Natural killer cell treated with Interleukin-12 subunit alpha and Interleukin-12 subunit beta and Interleukin-15 and Interleukin-18, amount 100 ng/mL, for 72 hours (primary cell): ENCODE data around the gene ADAMTSL2. TPM values are rescaled to one million over a fixed set of nuclear protein-coding genes. Genes with fewer than 3 reads are reported as not detected.

Experiments
- ATAC-seq, 2 donors: fragments of 150-1000 bp; cut with Tn5 transposase in 1 of 2; sonication (Bioruptor Pico), chemical (Tn5 transposase) in 1 of 2; 2 replicates each; pipeline ENCODE4 v1.10.0; 2021
- DNase-seq: peaks from one replicate; pipeline ENCODE4 v3.0.0; 2022; ENCODE audit warnings: low spot score
- H3K27ac Mint-ChIP-seq, 2 donors: 1 replicate in 1 of 2; 2 replicates in 1 of 2; pipeline ENCODE4 v1.8.0; 2022; ENCODE audit warnings: mixed read lengths in 2 of 2, mild to moderate bottlenecking in 1 of 2, moderate library complexity in 1 of 2
- H3K27me3 Mint-ChIP-seq, 2 donors: 1 replicate in 1 of 2; 2 replicates in 1 of 2; pipeline ENCODE4 v1.8.0; 2022; ENCODE audit warnings: mixed read lengths in 2 of 2
- H3K36me3 Mint-ChIP-seq: one replicate; pipeline ENCODE4 v1.8.0; 2022; ENCODE audit warnings: mixed read lengths
- H3K4me1 Mint-ChIP-seq, 2 donors: 1 replicate in 1 of 2; 2 replicates in 1 of 2; pipeline ENCODE4 v1.8.0; 2022; ENCODE audit warnings: low read depth in 2 of 2, mixed read lengths in 2 of 2, mild to moderate bottlenecking in 1 of 2
- H3K4me3 Mint-ChIP-seq: one replicate; pipeline ENCODE4 v1.8.0; 2022; ENCODE audit warnings: mixed read lengths
- H3K9me3 Mint-ChIP-seq: 2 replicates; pipeline ENCODE4 v1.8.0; 2022; ENCODE audit warnings: mixed read lengths
- total RNA-seq, 2 donors: library from RNA; stranded (reverse); gene quantifications; one replicate each; pipeline ENCODE4 v1.2.3, GENCODE V29; 2022

The ADAMTSL2 gene
- total RNA-seq, 2 donors from 2014 or later = not detected

GRCh38 chr9:133621725-133622267 is 87.3 kb downstream of the ADAMTSL2 start:
- ATAC-seq (no peak), DNase-seq (no peak)
- H3K27me3 Mint-ChIP-seq = peaks cover 16 to 17% of the 10 kb centered on the region in 2 donors
- H3K4me1 Mint-ChIP-seq = peaks cover 25 to 31% of the 10 kb centered on the region in 2 donors
- peaks cover 9% of the 10 kb centered on the region for H3K9me3 Mint-ChIP-seq
- H3K27ac Mint-ChIP-seq = peak overlapping the region in 1 of 2 donors; percentile 90
- no peak overlapping the region for H3K4me3 Mint-ChIP-seq
- H3K36me3 Mint-ChIP-seq = peaks cover 9% of the 10 kb centered on the region

- peaks cover 9% of the 10 kb centered on the region for H3K36me3 Mint-ChIP-seq
- peaks cover 25 to 31% of the 10 kb centered on the region in 2 donors for H3K4me1 Mint-ChIP-seq
- peaks cover 16 to 17% of the 10 kb centered on the region in 2 donors for H3K27me3 Mint-ChIP-seq
- H3K27ac Mint-ChIP-seq = peak overlapping the region in 1 of 2 donors; percentile 90
- peaks cover 9% of the 10 kb centered on the region for H3K9me3 Mint-ChIP-seq
- H3K4me3 Mint-ChIP-seq = no peak overlapping the region
- no peak for ATAC-seq
- DNase-seq = no peak
These were observed 88.1 kb downstream of the ADAMTSL2 start for GRCh38 chr9:133622555-133622954.

Other genes with a start within 250 kb of the ADAMTSL2 start
- gene SURF6, start 198.5 kb upstream of the ADAMTSL2 start, total RNA-seq = 10 to 100 TPM; 11.5 to 23.9 TPM
- gene MED22, start 186.6 kb upstream of the ADAMTSL2 start, total RNA-seq = 10 to 100 TPM; 34.8 to 43.3 TPM
- 1,000 to 10,000 TPM; 1,580 to 1,944 TPM for gene RPL7A, start 186.5 kb upstream of the ADAMTSL2 start, total RNA-seq
- gene SURF1, start 178.2 kb upstream of the ADAMTSL2 start, total RNA-seq = 10 to 100 TPM; 26.0 to 28.4 TPM
- gene SURF2, start 178.2 kb upstream of the ADAMTSL2 start, total RNA-seq = 10 to 100 TPM; 15.2 to 21.6 TPM
- gene SURF4, start 158.6 kb upstream of the ADAMTSL2 start, total RNA-seq = 100 to 1,000 TPM; 390 to 433 TPM
- gene STKLD1, start 158.3 kb upstream of the ADAMTSL2 start, total RNA-seq = under 1 TPM in 1 of 2 donors, not detected in 1; 0.19 TPM
- gene REXO4, start 116.7 kb upstream of the ADAMTSL2 start, total RNA-seq = 10 to 100 TPM; 34.3 to 55.1 TPM
- 1 to 10 TPM in 1 of 2 donors, under 1 TPM in 1; 0.67 to 1.1 TPM for gene ADAMTS13, start 112.3 kb upstream of the ADAMTSL2 start, total RNA-seq
- 1 to 10 TPM; 2.4 to 7.0 TPM for gene CACFD1, start 74.7 kb upstream of the ADAMTSL2 start, total RNA-seq
- gene SLC2A6, start 55.6 kb upstream of the ADAMTSL2 start, total RNA-seq = 10 to 100 TPM; 15.0 to 42.3 TPM
- not detected for gene MYMK, start 9.7 kb upstream of the ADAMTSL2 start, total RNA-seq
- not detected for gene FAM163B, start 74.7 kb downstream of the ADAMTSL2 start, total RNA-seq
- not detected for gene DBH, start 101.7 kb downstream of the ADAMTSL2 start, total RNA-seq
- gene SARDH, start 203.6 kb downstream of the ADAMTSL2 start, total RNA-seq = under 1 TPM; 0.36 to 0.38 TPM